ENCODE measurements around the gene BTN1A1. TPM values are rescaled to one million over a fixed set of nuclear protein-coding genes. Genes with fewer than 3 reads are reported as not detected.
A peak's percentile ranks its signal among the peaks of the same experiment; 100 is the strongest.

The BTN1A1 gene
- total and polyA plus RNA-seq, 2 donors (not counting 1 experiment from before 2014, with no cell fraction given) = 0.42 to 0.74 TPM

DNA sequence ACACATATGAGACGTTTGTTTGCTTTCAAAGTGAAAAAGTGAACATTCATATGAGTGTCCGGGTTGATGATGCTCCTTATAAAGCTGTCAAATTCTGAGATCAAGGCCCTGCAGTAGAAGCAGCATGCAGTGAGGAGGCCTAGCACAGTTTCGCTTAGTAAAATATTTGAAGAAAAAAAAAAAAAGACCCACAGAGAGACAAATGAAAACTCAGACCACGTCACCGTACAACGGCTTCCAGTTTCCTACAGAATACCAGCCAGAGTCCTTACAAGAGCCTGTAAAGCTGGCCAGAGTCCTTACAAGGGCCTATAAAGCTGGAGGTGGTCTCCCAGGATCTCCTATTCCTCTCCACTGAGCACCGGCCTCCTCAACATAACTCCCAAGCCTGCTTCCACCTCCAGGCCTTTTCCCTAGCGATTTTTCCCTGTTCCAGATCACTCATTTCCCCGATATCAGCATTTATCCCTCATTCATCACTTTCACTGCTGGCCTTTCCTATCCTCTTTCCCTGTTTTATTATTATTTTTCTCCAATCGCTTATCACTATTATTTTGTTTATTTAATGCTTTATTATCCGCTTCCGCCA, 36.6 kb downstream of the BTN1A1 start:
- no peaks in the 10 kb centered on the region for H3K9me3 ChIP-seq (ENCODE audit: control extremely low read depth in 1 of 3, control insufficient read depth in 2 of 3, insufficient read depth in 1 of 3, low read length in 2 of 3)
- Mint-ChIP-seq H3K4me1 (peaks cover 63% of the 10 kb centered on the region), H3K4me3 (peak overlapping the region; percentile 96), H3K27me3 (peaks cover 3% of the 10 kb centered on the region), H3K9me3 (ENCODE audit: insufficient read depth) (no peaks in the 10 kb centered on the region), H3K27ac (peak overlapping the region; percentile 99)
- CTCF ChIA-PET = interaction anchor here (0.7 to 3.6 kb wide), 11 partner anchors 9 to 261 kb away, joined by 3 to 18 read pairs (median 4); no protein-coding TSS in a partner anchor
- POLR2A ChIA-PET = interaction anchor here (0.7 to 3.1 kb wide), 15 partner anchors 8 to 338 kb away, joined by 3 to 51 read pairs (median 7); partner anchors contain the start of gene BTN3A3
- TF ChIP-seq, protein P1, sequence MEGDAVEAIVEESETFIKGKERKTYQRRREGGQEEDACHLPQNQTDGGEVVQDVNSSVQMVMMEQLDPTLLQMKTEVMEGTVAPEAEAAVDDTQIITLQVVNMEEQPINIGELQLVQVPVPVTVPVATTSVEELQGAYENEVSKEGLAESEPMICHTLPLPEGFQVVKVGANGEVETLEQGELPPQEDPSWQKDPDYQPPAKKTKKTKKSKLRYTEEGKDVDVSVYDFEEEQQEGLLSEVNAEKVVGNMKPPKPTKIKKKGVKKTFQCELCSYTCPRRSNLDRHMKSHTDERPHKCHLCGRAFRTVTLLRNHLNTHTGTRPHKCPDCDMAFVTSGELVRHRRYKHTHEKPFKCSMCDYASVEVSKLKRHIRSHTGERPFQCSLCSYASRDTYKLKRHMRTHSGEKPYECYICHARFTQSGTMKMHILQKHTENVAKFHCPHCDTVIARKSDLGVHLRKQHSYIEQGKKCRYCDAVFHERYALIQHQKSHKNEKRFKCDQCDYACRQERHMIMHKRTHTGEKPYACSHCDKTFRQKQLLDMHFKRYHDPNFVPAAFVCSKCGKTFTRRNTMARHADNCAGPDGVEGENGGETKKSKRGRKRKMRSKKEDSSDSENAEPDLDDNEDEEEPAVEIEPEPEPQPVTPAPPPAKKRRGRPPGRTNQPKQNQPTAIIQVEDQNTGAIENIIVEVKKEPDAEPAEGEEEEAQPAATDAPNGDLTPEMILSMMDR (IDR thresholded peaks at IDR 0.05) = no peak
- TF ChIP-seq EZH2 (IDR thresholded peaks at IDR 0.05; ENCODE audit: borderline replicate concordance, insufficient read depth, low read depth, low read length, poor library complexity, severe bottlenecking) = no peak
- ATAC-seq (ENCODE audit: low read depth) (no peak), DNase-seq (peak; percentile 65)
- H3K79me2 ChIP-seq (ENCODE audit: control insufficient read depth, insufficient read depth, low read length) = peaks cover 35% of the 10 kb centered on the region
- no peaks in the 10 kb centered on the region for H4K20me1 ChIP-seq (ENCODE audit: control insufficient read depth, insufficient read depth, low read length, poor library complexity, severe bottlenecking)
- 8% methylated on average over 6 of the region's 12 CpGs for WGBS (ENCODE audit: insufficient coverage)
- H2AFZ ChIP-seq (ENCODE audit: insufficient read depth, low read depth, low read length, poor library complexity, severe bottlenecking) = peak overlapping the region; percentile 89
- H3K27ac ChIP-seq (ENCODE audit: low read length in 2 of 2) = peak overlapping the region; percentile 84 to 94
- H3K27me3 ChIP-seq (replicated peaks in 1 of 4; ENCODE audit: control extremely low read depth in 1 of 4, control insufficient read depth in 3 of 4, insufficient read depth in 4 of 4, low read length in 3 of 4) = no peaks in the 10 kb centered on the region
- H3K9ac ChIP-seq (ENCODE audit: low read length) = peak overlapping the region; percentile 97
- peaks cover 0 to 4% of the 10 kb centered on the region in 2 experiments for H3K36me3 ChIP-seq (replicated peaks in 1 of 2; ENCODE audit: control extremely low read depth in 1 of 2, control insufficient read depth in 1 of 2, extremely low read depth in 1 of 2, insufficient read depth in 2 of 2, low read length in 1 of 2)
- peak overlapping the region; percentile 82 for H3K4me2 ChIP-seq (replicated peaks; ENCODE audit: low read depth, low read length, poor library complexity, severe bottlenecking)
- intact Hi-C loops (cut with micrococcal nuclease) = loop anchor here (1.0 to 5.0 kb wide), 10 partner anchors 15 to 251 kb away; partner anchors contain the start of genes ABT1, BTN2A1, BTN3A1 and BTN3A2
- peak overlapping the region; percentile 89 to 98 (median 92) for H3K4me3 ChIP-seq (ENCODE audit: control extremely low read depth in 1 of 5, extremely low read depth in 1 of 5, insufficient read depth in 1 of 5, low read depth in 2 of 5, low read length in 4 of 5)
- H3K4me1 ChIP-seq (ENCODE audit: control insufficient read depth in 2 of 2, insufficient read depth in 2 of 2, low read length in 2 of 2) = peaks cover 36 to 43% of the 10 kb centered on the region in 2 donors

Data from B cell (primary cell).